Measurements from ENCODE around the gene STBD1.
"Not testable (repeated sequence)": the region's sequence is repeated elsewhere in the genome, so short reads cannot be mapped to it uniquely, and the experiment has no call there.

Gene STBD1

GRCh38 chr4:76305971-76306881, at the start of gene STBD1:
Gene STBD1 (plus strand): TSS chr4:76306733. CDS start chr4:76306770, 37 bp downstream.
- peak; percentile 61 for DNase-seq

DNA sequence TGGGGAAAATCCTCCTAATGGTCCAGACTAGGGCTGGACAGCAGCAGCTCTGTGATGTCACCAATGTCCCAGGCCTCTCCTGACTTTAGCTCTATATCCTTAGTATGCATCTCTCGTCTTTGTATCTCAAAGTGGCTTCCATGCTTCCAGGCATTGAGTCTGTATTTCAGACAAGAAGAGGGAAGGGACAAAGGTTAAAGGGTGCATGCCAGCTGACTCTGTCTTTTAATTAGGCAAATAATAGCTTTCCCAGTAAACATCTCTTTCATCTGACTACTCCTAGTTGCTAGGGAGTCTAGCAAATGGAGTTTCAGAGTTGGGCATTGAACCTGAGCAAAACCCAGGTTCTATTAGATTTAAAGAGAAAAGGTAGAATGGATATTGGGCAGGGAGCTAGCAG, 49.6 kb upstream of the STBD1 start:
- no peak for DNase-seq

DNA sequence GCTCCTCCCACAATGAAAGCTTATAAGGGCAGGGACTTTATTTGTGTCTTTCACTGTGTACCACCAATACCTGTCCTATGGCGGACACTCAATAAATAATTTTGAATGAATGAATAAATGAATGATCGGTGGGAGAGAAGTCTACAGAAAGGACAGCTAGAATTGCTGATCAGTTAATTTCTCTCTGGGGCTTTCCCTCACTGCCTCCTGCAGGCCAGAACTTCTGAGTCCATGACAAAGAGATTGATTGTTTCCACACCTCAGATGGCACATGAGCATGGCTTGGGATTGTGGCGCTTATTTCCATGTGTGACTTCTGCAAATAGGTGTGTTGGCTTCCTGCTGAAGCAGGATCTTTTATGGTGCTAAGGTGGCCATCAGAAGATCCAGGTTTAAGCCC, 48.7 kb upstream of the STBD1 start:
- no peak for DNase-seq

DNA sequence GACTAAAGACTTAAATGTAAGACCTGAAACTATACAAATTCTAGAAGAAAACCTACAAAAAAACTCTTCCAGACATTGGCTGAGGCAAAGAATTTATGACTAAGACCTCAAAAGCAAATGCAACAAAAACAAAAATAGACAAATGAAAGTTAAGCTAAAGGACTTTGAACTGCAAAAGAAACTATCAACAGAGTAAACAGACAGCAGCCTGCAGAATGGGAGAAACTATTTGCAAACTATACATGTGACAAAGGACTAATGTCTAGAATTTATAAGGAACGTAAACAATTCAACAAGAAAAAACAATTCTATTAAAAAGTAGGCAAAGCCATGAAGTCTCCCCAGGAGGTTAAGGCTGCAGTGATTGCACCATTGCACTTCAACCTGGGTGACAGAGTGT, 46.0 kb upstream of the STBD1 start:
- no peak for DNase-seq

GRCh38 chr4:76265631-76266218, 40.8 kb upstream of the STBD1 start:
- DNase-seq: no peak

DNA sequence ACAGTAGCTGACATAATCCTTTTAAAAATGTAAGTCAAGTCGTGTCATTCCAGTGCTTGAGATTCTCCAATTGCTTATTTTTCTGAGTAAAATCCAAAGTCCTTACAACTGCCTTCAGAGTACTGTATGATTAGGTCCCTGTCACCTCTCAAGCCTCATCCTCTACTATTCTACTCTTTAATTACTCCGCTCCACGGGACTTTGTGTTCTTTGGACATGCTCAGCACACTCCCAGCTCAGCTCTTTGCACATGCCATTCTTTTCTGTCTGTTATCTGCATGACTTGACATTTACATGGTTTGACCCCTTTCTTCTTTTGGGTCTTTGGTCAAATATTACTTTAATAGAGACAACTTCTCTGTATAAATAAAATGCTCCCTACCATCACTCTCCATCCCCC, 39.9 kb upstream of the STBD1 start:
- DNase-seq: no peak

DNA sequence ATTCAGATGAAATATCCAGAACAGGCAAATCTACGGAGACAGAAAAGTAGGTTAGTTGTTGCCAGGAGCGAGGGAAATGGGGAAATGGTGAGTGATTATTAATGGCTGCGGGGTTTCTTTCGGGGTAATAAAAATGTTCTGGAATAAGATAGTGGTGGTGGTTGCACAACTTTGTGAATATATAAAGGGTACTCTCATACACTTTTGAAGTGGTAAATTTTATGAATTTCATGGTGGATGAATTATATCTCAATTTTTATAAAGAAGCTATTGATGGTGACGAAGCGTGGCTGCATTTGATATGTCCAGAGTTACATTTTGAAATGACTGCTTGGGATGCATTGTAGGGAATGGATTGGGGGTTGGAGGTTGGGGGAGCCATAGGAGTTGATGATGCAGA, 38.7 kb upstream of the STBD1 start:
- DNase-seq: no peak

DNA sequence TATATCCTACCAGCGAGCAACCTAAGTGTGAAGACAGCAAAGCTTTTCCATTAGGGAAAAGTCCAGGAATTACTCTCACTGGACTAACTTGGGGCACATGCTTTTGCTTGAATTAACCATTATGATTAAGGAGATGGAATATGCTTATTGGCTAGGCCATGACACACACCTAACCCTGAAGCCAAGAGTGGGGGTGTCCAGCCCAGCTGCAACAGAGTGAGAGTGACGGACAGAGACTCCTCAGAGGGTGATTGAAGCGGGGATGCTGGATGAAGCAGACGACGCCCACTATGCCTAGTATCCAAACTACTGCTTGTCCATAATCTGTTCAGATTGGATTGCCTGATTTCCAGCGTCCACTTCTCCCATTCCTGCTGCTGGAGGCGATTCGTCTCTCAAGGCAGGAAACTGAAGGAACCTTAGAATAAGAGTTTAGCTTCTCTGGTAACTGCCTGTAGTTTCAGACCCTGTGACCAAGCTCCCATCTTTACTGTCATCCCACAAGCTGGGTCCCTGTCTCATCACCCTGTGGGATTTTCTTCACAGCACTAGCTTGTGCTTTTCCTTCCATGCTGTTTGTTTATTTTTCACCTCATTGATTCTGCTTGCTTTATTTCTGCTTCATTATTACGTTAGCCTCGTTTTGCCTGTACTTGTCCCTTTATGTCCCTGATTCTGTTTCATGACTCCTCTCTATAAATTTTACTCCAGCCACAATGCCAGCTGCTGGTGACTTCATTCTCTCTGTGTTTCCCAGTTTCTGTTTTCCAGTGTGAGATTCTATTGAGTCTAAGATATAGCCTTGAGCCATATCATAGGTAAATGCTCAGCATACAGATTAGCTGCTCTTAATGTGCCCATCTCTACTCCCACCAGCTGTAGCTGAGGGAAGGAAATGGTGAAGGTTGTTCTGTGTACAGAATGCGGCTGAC, 36.0 kb upstream of the STBD1 start:
- DNase-seq: no peak

DNA sequence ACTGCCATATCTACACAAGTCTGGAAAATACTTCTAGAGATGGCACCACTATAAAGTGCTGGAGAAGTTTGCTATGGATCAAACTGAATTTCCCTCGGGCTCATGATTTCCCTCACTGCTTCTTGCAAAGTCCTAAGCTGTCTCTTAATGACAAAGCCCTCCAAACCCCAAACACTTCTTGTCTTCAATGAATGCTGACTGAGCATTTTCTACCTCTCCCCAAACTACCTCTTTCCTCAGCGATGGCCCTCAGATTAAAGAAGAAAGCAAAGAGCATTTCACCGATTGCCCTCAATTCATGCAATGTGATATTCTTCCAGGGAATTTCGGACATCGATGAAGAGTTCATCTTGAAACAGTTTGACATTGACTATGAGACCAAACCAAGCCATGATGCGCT, 35.3 kb upstream of the STBD1 start:
- no peak for DNase-seq

DNA sequence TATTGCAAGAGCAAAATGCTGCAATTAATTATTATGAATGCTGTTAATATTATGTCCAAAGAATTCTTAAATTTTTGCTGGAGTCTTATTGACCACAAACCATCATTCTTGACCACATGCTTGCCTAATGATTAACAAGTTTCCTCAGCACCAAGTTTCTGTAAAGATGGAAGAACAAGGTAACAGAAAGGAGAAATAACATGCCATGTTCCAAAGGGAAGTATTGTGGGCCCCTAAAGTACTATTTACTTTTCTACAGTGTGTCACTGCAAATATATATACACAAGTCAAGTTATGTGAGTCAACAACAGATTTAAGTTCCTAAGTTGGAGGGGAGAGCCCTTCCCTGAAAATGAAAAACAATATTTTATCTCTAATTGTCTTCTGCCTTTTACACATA, 34.5 kb upstream of the STBD1 start:
- DNase-seq: no peak

- DNase-seq: no peak
Observed at GRCh38 chr4:76272582-76272981, 34.0 kb upstream of the STBD1 start.

DNA sequence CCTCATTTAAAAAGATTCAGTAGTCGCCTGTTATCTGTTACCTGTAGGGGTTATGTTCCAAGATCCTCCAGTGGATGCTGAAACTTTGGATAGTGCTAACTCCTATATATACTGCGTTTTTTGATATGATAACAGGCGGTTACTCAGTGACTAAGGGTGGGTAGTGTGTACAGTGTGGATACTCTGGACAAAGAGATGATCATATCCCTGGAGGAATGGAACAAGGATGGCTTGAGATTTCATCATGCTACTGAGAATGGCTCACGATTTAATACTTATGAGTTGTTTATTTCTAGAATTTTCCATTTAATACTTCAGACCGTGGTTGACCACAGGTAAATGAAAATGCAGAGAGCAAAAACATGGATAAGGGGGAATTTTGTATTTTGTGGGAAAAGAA, 33.5 kb upstream of the STBD1 start:
- DNase-seq: no peak

DNA sequence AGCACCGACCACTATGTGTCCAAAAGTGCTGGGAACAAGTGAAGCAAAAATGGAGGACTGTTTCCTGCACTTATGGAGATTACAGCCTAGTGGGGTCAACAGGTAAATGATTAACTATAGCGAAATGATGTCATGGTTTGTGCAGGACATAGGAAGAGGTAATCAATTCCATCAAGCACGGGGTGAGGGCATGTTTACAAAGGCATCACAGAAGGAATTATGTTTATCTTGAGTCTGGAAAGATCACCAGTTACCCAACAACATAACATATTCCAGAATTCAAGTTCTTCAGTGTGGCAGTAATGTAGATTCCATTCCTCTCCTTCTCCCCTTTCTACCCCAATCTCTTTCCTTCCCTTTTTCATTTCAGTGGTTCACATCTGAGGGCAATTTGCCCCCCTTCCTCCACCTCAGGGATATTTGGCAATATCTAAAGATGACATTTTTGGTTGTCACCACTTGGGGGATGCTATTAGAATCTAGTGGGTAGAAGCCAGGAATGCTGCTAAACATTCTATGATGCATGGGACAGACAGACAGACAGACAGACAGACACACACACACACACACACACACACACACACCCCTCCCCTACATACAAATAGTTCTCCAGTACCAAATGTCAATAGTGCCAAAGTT, 30.9 kb upstream of the STBD1 start:
- no peak for DNase-seq

GRCh38 chr4:76276813-76277212, 29.7 kb upstream of the STBD1 start:
- DNase-seq: no peak

- no peak for DNase-seq
Observed at GRCh38 chr4:76277667-76278066, 28.9 kb upstream of the STBD1 start.

GRCh38 chr4:76278583-76278982, 27.9 kb upstream of the STBD1 start:
- no peak for DNase-seq

- no peak for DNase-seq
Observed at GRCh38 chr4:76279462-76279861, 27.1 kb upstream of the STBD1 start.

DNA sequence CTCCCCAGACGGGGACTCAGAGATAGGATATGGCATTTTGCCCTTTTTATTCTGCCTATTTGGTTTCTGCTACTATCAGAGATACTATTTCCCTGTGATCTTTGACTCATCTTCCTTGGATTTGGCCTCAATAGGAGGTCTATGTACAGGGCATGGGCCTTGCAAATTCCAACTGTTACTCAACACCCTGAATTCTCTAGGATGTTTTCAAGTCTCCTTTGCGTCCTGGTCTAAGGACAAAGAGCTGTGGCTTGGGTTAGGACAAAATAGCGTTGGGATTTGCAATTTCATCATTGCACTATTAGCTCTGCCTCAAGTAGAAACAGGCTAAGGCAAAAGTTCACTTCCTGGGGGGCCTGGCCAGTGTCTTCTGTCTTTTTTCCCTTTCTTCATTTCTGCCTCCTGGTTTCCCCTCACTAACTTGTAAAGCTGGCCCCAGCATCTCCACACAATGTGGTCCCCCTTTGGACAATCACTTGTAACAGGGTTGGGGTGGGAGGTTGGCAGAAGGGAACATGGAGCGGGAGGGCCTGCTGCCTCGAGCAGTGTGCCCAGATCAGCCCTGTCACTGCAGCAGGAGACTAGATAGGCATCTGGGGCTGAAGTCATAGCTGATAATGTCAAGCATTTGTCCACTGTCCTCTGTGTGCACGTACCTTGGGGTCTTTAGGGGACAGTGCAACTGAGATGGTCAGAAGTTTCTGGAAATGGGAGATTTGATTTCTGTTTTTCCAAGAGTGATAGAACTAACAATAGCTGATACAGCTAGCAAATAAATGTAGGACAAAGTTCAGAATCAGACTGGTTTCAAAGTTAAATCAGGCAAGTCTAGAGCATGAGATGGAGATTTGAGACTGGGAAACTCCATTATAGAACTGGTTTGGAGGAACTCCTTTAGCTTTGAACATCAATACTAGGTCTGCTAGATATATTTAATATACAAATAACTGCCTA, 25.8 kb upstream of the STBD1 start:
- DNase-seq: no peak

DNA sequence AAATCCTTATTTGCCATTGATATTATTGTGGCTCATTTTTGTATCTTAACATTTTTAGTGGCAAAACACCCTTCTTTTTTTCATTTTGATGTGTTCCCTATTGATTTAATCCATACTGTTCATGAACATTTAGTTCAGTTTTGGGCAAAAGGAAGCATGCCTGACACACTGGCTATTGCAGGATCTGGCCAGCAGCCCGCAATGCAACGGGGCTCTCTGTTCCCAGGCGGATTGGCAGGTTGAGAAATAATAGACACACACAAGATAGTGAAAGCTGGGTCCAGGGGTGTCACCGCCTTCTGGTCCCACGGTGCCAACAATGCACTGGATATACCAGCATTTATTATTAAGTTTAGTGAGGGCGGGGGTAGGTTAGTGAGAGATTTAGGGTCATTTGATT, 24.9 kb upstream of the STBD1 start:
- not testable (repeated sequence) for DNase-seq

- no peak for DNase-seq
Observed at GRCh38 chr4:76282941-76283689, 23.4 kb upstream of the STBD1 start.

DNA sequence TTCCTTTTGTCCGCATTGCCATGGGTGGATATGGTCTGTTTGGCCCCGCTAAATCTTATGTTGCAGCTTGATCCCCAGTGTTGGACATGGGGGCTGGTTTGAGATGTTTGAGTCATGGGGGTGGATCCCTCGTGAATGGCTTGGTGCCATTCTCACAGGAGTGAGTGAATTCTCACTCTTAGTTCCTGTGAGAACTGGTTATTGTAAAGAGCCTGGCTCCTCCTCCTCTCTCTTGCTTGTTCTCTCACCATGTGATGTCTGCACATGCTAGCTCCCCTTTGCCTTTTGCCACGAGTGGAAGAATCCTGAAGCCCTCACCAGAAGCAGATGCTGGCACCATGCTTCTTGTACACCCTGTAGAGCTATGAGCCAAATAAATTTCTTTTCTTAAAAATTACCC, 22.6 kb upstream of the STBD1 start:
- no peak for DNase-seq

Measured in NCI-H774 (cell line).